GM19193 (cell line): ENCODE measurements around the gene PTPRN2.

Source experiments
- POLR2A ChIP-seq: IDR thresholded peaks from 4 replicates; pipeline ENCODE4 v1.6.1; 2011; ENCODE audit not compliant: insufficient read depth, insufficient read length; ENCODE audit errors: extremely low read depth

Gene PTPRN2

GRCh38 chr7:158415316-158415715 lies 172.3 kb downstream of the PTPRN2 start:
- TF ChIP-seq POLR2A = no peak

GRCh38 chr7:158414486-158414961 lies 173.1 kb downstream of the PTPRN2 start:
- no peak for TF ChIP-seq POLR2A

GRCh38 chr7:158414002-158414401 lies 173.6 kb downstream of the PTPRN2 start:
- TF ChIP-seq POLR2A = no peak

- TF ChIP-seq POLR2A = no peak
Measured at GRCh38 chr7:158411232-158411950, 176.2 kb downstream of the PTPRN2 start.

- TF ChIP-seq POLR2A = no peak
Measured at GRCh38 chr7:158410720-158411119, 176.9 kb downstream of the PTPRN2 start.

GRCh38 chr7:158409816-158410330 lies 177.8 kb downstream of the PTPRN2 start:
- TF ChIP-seq POLR2A = no peak

GRCh38 chr7:158409120-158409519 lies 178.5 kb downstream of the PTPRN2 start:
- TF ChIP-seq POLR2A = no peak

GRCh38 chr7:158408318-158408920 lies 179.2 kb downstream of the PTPRN2 start:
- no peak for TF ChIP-seq POLR2A

- no peak for TF ChIP-seq POLR2A
Measured at GRCh38 chr7:158407581-158408317, 179.9 kb downstream of the PTPRN2 start.

GRCh38 chr7:158406801-158407200 lies 180.8 kb downstream of the PTPRN2 start:
- TF ChIP-seq POLR2A = no peak

- no peak for TF ChIP-seq POLR2A
Measured at GRCh38 chr7:158406364-158406763, 181.3 kb downstream of the PTPRN2 start.

- TF ChIP-seq POLR2A = no peak
Measured at GRCh38 chr7:158405324-158405723, 182.3 kb downstream of the PTPRN2 start.

- TF ChIP-seq POLR2A = no peak
Measured at GRCh38 chr7:158404031-158404761, 183.4 kb downstream of the PTPRN2 start.

GRCh38 chr7:158403013-158403821 lies 184.4 kb downstream of the PTPRN2 start:
- TF ChIP-seq POLR2A = no peak

- no peak for TF ChIP-seq POLR2A
Measured at GRCh38 chr7:158402471-158402870, 185.2 kb downstream of the PTPRN2 start.

GRCh38 chr7:158401826-158402225 lies 185.8 kb downstream of the PTPRN2 start:
- TF ChIP-seq POLR2A = no peak
